WTC11 (cell line): Measurements from ENCODE around the gene SDHC. TPM values are rescaled to one million over a fixed set of nuclear protein-coding genes. Genes with fewer than 3 reads are reported as not detected.

Experiments
- AR ChIP-seq: fragments of 250-450 bp; sonication (Bioruptor Pico); IDR thresholded peaks from 2 replicates; pipeline ENCODE4 v1.9.0; 2021; ENCODE audit warnings: mild to moderate bottlenecking
- ATF1 ChIP-seq: sonication (generic); formaldehyde crosslinking; IDR thresholded peaks from 2 replicates; pipeline ENCODE4 v1.8.1; 2023; ENCODE audit warnings: mild to moderate bottlenecking, moderate library complexity, missing genetic modification reagents
- ATF3 ChIP-seq: sonication (generic); formaldehyde crosslinking; conservative IDR thresholded peaks from 2 replicates; pipeline ENCODE4 v1.8.1; 2022; ENCODE audit warnings: mild to moderate bottlenecking, missing genetic modification reagents
- CBFB ChIP-seq: sonication (generic); formaldehyde crosslinking; IDR thresholded peaks from 2 replicates; pipeline ENCODE4 v1.8.1; 2022; ENCODE audit warnings: mild to moderate bottlenecking, low read depth, missing genetic modification reagents
- CREB1 ChIP-seq: sonication (generic); formaldehyde crosslinking; IDR thresholded peaks from 2 replicates; pipeline ENCODE4 v1.8.0; 2023; ENCODE audit warnings: mild to moderate bottlenecking, missing genetic modification reagents
- E2F4 ChIP-seq: sonication (generic); formaldehyde crosslinking; IDR thresholded peaks from 2 replicates; pipeline ENCODE4 v1.8.1; 2022; ENCODE audit warnings: low read depth, mild to moderate bottlenecking, moderate library complexity, missing genetic modification reagents, borderline replicate concordance
- EMX1 ChIP-seq: fragments of 250-450 bp; sonication (Bioruptor Pico); IDR thresholded peaks from 2 replicates; pipeline ENCODE4 v1.8.0; 2021; ENCODE audit warnings: mild to moderate bottlenecking
- FOXP1 ChIP-seq: sonication (generic); formaldehyde crosslinking; IDR thresholded peaks from 2 replicates; pipeline ENCODE4 v1.8.0; 2022; ENCODE audit warnings: missing genetic modification reagents, mild to moderate bottlenecking, moderate library complexity, borderline replicate concordance
- HMGA2 ChIP-seq: fragments of 250-450 bp; sonication (Bioruptor Pico); IDR thresholded peaks from 2 replicates; pipeline ENCODE4 v1.4.0; 2021; ENCODE audit warnings: mild to moderate bottlenecking, moderate library complexity
- JUN ChIP-seq: sonication (generic); formaldehyde crosslinking; IDR thresholded peaks from 2 replicates; pipeline ENCODE4 v1.8.0; 2023; ENCODE audit warnings: mild to moderate bottlenecking, missing genetic modification reagents
- KAT7 ChIP-seq: sonication (generic); formaldehyde crosslinking; IDR thresholded peaks from 2 replicates; pipeline ENCODE4 v1.8.1; 2023; ENCODE audit warnings: missing genetic modification reagents, mild to moderate bottlenecking, borderline replicate concordance
- MXD4 ChIP-seq: fragments of 250-450 bp; sonication (Bioruptor Pico); IDR thresholded peaks from 2 replicates; pipeline ENCODE4 v1.8.0; 2021; ENCODE audit warnings: mild to moderate bottlenecking, moderate library complexity, borderline replicate concordance
- MYBL2 ChIP-seq: sonication (generic); formaldehyde crosslinking; IDR thresholded peaks from 2 replicates; pipeline ENCODE4 v1.8.1; 2023; ENCODE audit warnings: mild to moderate bottlenecking, moderate library complexity, missing genetic modification reagents
- NFE2L1 ChIP-seq: sonication (generic); formaldehyde crosslinking; IDR thresholded peaks from 2 replicates; pipeline ENCODE4 v1.8.1; 2023; ENCODE audit warnings: missing genetic modification reagents
- NFYB ChIP-seq: sonication (generic); formaldehyde crosslinking; conservative IDR thresholded peaks from 2 replicates; pipeline ENCODE4 v1.8.0; 2022; ENCODE audit warnings: low read depth, missing genetic modification reagents
- NR1H2 ChIP-seq: sonication (generic); formaldehyde crosslinking; IDR thresholded peaks from 2 replicates; pipeline ENCODE4 v1.9.0; 2021; ENCODE audit warnings: mild to moderate bottlenecking, moderate library complexity, missing genetic modification reagents
- NR3C1 ChIP-seq: sonication (generic); formaldehyde crosslinking; conservative IDR thresholded peaks from 2 replicates; pipeline ENCODE4 v1.8.1; 2023; ENCODE audit warnings: low read depth, mild to moderate bottlenecking, missing genetic modification reagents
- RELA ChIP-seq: sonication (generic); formaldehyde crosslinking; IDR thresholded peaks from 2 replicates; pipeline ENCODE4 v1.8.1; 2022; ENCODE audit warnings: missing genetic modification reagents, mild to moderate bottlenecking, borderline replicate concordance
- SMAD3 ChIP-seq: sonication (generic); formaldehyde crosslinking; IDR thresholded peaks from 2 replicates; pipeline ENCODE4 v1.8.0; 2022; ENCODE audit warnings: missing genetic modification reagents, mild to moderate bottlenecking, borderline replicate concordance
- ZNF121 ChIP-seq: sonication (generic); formaldehyde crosslinking; IDR thresholded peaks from 2 replicates; pipeline ENCODE4 v1.8.0; 2023; ENCODE audit warnings: missing genetic modification reagents
- ZNF219 ChIP-seq: sonication (generic); formaldehyde crosslinking; IDR thresholded peaks from 2 replicates; pipeline ENCODE4 v1.8.0; 2023; ENCODE audit warnings: missing genetic modification reagents, mild to moderate bottlenecking, borderline replicate concordance
- ZNF232 ChIP-seq: sonication (generic); formaldehyde crosslinking; IDR thresholded peaks from 2 replicates; pipeline ENCODE4 v1.8.0; 2022; ENCODE audit warnings: mild to moderate bottlenecking, missing genetic modification reagents
- ZNF263 ChIP-seq: sonication (generic); formaldehyde crosslinking; IDR thresholded peaks from 2 replicates; pipeline ENCODE4 v1.8.1; 2022; ENCODE audit warnings: low read depth, mild to moderate bottlenecking, moderate library complexity, missing genetic modification reagents
- ZNF396 ChIP-seq: fragments of 250-450 bp; sonication (Bioruptor Pico); IDR thresholded peaks from 2 replicates; pipeline ENCODE4 v1.8.0; 2021; ENCODE audit warnings: mild to moderate bottlenecking, moderate library complexity, borderline replicate concordance
- total RNA-seq: library from RNA; stranded (reverse); gene quantifications from 3 replicates; pipeline ENCODE4 v1.2.3, GENCODE V29; 2021
- TF ChIP-seq, protein P1 (sequence below): sonication (generic); formaldehyde crosslinking; IDR thresholded peaks from 2 replicates; pipeline ENCODE4 v1.8.0; 2023; ENCODE audit warnings: mild to moderate bottlenecking, missing genetic modification reagents
- TF ChIP-seq, protein P2 (sequence below): fragments of 250-450 bp; sonication (Bioruptor Pico); conservative IDR thresholded peaks from 2 replicates; pipeline ENCODE4 v1.9.0; 2021; ENCODE audit warnings: mild to moderate bottlenecking
- TF ChIP-seq, protein P3 (sequence below): sonication (generic); formaldehyde crosslinking; IDR thresholded peaks from 2 replicates; pipeline ENCODE4 v1.8.0; 2023; ENCODE audit warnings: missing genetic modification reagents
- TF ChIP-seq, protein P4 (sequence below): sonication (generic); formaldehyde crosslinking; IDR thresholded peaks from 2 replicates; pipeline ENCODE4 v1.8.0; 2022; ENCODE audit warnings: mild to moderate bottlenecking, missing genetic modification reagents

Gene SDHC
- total RNA-seq, 1 experiment from 2014 or later, result 193 TPM

DNA sequence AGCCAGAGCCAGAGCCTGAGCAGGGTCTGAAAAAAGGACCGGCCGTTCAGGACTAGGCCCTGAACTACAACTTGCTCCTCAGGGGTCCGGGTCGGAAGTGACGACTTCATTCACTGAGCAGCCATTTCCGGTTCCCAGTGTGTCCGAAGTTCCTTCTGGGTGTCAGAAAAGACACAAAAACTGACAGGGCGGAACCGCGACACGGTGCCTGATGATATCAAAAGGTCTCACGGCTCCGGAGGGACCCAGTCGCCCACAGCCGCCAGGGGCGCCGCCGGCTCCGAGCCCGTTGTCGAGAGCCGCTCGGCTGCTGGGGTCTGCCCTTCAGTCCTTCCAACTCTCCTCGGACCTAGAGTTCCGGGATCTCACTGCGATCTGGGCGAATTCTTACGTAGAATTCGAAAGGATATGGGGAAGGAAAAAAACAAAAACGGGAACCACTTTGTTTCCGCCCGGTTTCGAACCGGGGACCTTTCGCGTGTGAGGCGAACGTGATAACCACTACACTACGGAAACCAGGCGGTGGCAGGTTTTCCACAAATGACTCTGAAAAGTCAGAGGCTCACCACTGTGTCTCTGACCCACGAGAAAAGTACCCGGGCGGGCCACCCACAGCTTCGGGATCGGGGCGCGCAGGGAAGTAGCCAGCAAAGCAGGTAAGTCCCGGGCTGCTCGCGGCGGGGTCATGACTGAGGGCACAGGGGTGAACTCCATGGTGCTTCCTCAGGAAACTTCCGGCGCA, 85.2 kb downstream of the SDHC start (continued):
- TF ChIP-seq MYBL2 (CRISPR knock-in tag) (peak; percentile 81), RELA (CRISPR knock-in tag) (no peak), ZNF121 (CRISPR knock-in tag) (no peak), JUN (CRISPR knock-in tag) (no peak), FOXP1 (CRISPR knock-in tag) (no peak; the same call in 1 of the 2 replicates), EMX1 (no peak), NR1H2 (no peak), SMAD3 (CRISPR knock-in tag) (0 out of 2 replicates have a peak, but pooled peaks have one; percentile 38), ZNF232 (CRISPR knock-in tag) (no peak), NFE2L1 (CRISPR knock-in tag) (no peak), ATF3 (CRISPR knock-in tag) (no peak), ZNF396 (CRISPR knock-in tag) (no peak), NFYB (CRISPR knock-in tag) (no peak; the same call in 1 of the 2 replicates), ATF1 (CRISPR knock-in tag) (peak; percentile 70; the same call in 1 of the 2 replicates), AR (CRISPR knock-in tag) (no peak; the same call in 1 of the 2 replicates), ZNF263 (CRISPR knock-in tag) (no peak), MXD4 (CRISPR knock-in tag) (no peak), CBFB (CRISPR knock-in tag) (no peak), E2F4 (no peak), HMGA2 (no peak), ZNF219 (CRISPR knock-in tag) (no peak), KAT7 (CRISPR knock-in tag) (no peak), NR3C1 (no peak), CREB1 (0 out of 2 replicates have a peak, but pooled peaks have one; percentile 27)
- TF ChIP-seq, protein P1, sequence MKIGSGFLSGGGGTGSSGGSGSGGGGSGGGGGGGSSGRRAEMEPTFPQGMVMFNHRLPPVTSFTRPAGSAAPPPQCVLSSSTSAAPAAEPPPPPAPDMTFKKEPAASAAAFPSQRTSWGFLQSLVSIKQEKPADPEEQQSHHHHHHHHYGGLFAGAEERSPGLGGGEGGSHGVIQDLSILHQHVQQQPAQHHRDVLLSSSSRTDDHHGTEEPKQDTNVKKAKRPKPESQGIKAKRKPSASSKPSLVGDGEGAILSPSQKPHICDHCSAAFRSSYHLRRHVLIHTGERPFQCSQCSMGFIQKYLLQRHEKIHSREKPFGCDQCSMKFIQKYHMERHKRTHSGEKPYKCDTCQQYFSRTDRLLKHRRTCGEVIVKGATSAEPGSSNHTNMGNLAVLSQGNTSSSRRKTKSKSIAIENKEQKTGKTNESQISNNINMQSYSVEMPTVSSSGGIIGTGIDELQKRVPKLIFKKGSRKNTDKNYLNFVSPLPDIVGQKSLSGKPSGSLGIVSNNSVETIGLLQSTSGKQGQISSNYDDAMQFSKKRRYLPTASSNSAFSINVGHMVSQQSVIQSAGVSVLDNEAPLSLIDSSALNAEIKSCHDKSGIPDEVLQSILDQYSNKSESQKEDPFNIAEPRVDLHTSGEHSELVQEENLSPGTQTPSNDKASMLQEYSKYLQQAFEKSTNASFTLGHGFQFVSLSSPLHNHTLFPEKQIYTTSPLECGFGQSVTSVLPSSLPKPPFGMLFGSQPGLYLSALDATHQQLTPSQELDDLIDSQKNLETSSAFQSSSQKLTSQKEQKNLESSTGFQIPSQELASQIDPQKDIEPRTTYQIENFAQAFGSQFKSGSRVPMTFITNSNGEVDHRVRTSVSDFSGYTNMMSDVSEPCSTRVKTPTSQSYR (CRISPR knock-in tag), result 0 out of 2 replicates have a peak, but pooled peaks have one; percentile 14
- TF ChIP-seq, protein P2, sequence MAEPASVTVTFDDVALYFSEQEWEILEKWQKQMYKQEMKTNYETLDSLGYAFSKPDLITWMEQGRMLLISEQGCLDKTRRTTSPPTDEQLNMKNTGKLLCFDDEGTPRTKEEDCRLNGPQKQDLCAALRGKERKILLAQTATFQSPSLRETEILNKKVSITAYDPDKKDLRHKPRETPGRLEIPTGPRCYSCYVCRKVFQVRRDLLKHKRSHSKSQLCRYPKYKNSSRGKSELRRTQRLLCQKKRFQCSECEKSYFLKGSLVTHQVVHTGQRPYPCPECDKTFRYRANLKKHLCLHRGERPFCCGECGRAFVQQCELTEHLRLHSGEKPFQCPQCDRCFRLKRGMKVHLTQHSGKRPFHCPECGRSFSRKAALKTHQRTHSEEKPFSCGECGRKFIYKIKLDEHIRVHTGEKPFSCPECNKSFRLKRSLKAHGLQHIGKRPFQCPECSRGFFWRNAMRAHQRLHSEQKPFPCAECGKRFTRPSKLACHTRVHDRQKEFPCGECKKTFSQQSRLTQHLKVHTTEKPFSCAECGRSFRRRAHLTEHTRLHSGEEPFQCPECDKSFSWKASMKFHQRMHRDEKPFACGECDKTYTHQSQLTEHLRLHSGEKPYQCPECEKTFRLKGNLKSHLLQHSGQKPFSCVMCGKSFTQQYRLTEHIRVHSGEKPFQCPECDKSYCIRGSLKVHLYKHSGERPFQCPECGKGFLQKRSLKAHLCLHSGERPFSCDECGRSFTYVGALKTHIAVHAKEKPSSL (CRISPR knock-in tag), result no peak
- TF ChIP-seq, protein P3, sequence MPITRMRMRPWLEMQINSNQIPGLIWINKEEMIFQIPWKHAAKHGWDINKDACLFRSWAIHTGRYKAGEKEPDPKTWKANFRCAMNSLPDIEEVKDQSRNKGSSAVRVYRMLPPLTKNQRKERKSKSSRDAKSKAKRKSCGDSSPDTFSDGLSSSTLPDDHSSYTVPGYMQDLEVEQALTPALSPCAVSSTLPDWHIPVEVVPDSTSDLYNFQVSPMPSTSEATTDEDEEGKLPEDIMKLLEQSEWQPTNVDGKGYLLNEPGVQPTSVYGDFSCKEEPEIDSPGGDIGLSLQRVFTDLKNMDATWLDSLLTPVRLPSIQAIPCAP (CRISPR knock-in tag), result peak; percentile 18; the same call in 1 of the 2 replicates
- TF ChIP-seq, protein P4, sequence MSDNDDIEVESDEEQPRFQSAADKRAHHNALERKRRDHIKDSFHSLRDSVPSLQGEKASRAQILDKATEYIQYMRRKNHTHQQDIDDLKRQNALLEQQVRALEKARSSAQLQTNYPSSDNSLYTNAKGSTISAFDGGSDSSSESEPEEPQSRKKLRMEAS (CRISPR knock-in tag), result no peak; the same call in 1 of the 2 replicates
